M059J (cell line): Measurements from ENCODE around the gene PPP1R2B. TPM values are rescaled to one million over a fixed set of nuclear protein-coding genes. Genes with fewer than 3 reads are reported as not detected.

ENCODE experiments used
- DNase-seq: peaks from one replicate; pipeline ENCODE4 v3.0.0-alpha.2; 2012; ENCODE audit warnings: low read depth
- total RNA-seq: library from RNA; depleted of rRNA; stranded (reverse); fragments of >200 nt; shearing (Covaris generic); gene quantifications from 2 replicates; pipeline ENCODE4 v1.2.3, GENCODE V29; 2014; rRNA removed

The PPP1R2B gene
- total RNA-seq, 1 experiment from 2014 or later: 0.07 TPM

GRCh38 chr5:156879665-156880285 lies 29.7 kb downstream of the PPP1R2B start:
- peak; percentile 3 for DNase-seq

GRCh38 chr5:156883316-156883875 lies 33.3 kb downstream of the PPP1R2B start:
- no peak for DNase-seq

GRCh38 chr5:156888520-156888919 lies 38.4 kb downstream of the PPP1R2B start:
- no peak for DNase-seq

GRCh38 chr5:156892223-156892622 lies 42.1 kb downstream of the PPP1R2B start:
- DNase-seq: no peak

- no peak for DNase-seq
These were observed 42.8 kb downstream of the PPP1R2B start for GRCh38 chr5:156892864-156893263.

- DNase-seq: no peak
These were observed 43.4 kb downstream of the PPP1R2B start for GRCh38 chr5:156893517-156893916.

GRCh38 chr5:156896546-156896945 lies 46.5 kb downstream of the PPP1R2B start:
- DNase-seq: no peak

Other genes starting within 250 kb of the PPP1R2B start
- gene TIMD4, start 112.9 kb downstream of the PPP1R2B start, total RNA-seq: not detected in 2 replicates
- gene HAVCR1, start 208.8 kb downstream of the PPP1R2B start, total RNA-seq: not detected in 2 replicates